GM21737 (cell line): Measurements from ENCODE around the gene TAL2.

ENCODE experiments used
- ATAC-seq: cut with Tn5 transposase; IDR thresholded peaks from one replicate; pipeline ENCODE4 v1.9.1; 2021; ENCODE audit warnings: mild to moderate bottlenecking, moderate library complexity; ENCODE audit not compliant: unreplicated experiment

The TAL2 gene

GRCh38 chr9:105662184-105663104, at the start of gene TAL2:
Gene TAL2 (plus strand): TSS chr9:105662457. CDS start chr9:105662497, 40 bp downstream.
- ATAC-seq, result peak; percentile 78

DNA sequence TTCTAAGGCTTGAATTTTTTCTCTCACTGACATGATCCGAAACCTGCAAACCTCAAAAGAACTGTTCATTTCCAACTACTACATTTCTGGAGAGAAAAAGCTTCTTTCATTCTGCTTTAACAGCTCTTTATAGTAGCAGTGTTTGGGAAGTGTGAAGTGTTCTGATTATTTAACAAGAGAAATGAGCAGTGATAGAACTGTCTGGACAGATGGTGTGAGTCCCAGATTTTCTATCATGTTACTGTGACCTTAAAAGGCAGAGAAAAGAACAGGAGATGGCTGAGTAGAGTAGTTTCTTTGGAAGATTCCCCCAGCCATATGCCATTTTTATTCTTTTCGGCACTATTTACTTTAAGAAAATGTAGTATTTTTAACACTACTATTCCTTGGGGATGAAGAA, 41.3 kb upstream of the TAL2 start:
- ATAC-seq, result no peak

- ATAC-seq, result no peak
These were observed 37.2 kb upstream of the TAL2 start for GRCh38 chr9:105625088-105625487.

GRCh38 chr9:105632807-105633206, 29.4 kb upstream of the TAL2 start:
- ATAC-seq, result no peak

GRCh38 chr9:105633411-105633810, 28.8 kb upstream of the TAL2 start:
- no peak for ATAC-seq

GRCh38 chr9:105636331-105636730, 25.9 kb upstream of the TAL2 start:
- ATAC-seq, result no peak

GRCh38 chr9:105637787-105638395, 24.4 kb upstream of the TAL2 start:
- no peak for ATAC-seq

DNA sequence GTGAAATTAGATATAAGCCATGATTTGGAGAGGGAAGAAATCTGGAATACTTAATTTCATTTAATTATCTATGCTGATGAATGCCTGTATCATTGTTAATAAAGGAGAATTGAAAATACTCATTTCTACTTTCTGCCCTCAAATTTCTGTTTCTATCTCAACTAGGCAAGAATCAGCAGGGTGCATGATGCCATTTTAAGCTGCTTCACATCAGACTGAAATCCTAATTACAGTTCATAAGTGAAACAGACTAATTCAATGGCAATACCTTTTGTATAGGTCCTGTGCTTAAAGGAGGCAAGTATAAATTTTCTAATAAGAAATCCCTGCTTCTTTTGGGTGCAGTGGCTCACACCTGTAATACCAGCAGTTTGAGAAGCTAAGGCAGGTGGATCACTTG, 22.3 kb upstream of the TAL2 start:
- no peak for ATAC-seq

GRCh38 chr9:105643795-105644194, 18.5 kb upstream of the TAL2 start:
- ATAC-seq, result no peak

GRCh38 chr9:105646879-105647594, 15.2 kb upstream of the TAL2 start:
- no peak for ATAC-seq

GRCh38 chr9:105647595-105648349, 14.5 kb upstream of the TAL2 start:
- no peak for ATAC-seq

DNA sequence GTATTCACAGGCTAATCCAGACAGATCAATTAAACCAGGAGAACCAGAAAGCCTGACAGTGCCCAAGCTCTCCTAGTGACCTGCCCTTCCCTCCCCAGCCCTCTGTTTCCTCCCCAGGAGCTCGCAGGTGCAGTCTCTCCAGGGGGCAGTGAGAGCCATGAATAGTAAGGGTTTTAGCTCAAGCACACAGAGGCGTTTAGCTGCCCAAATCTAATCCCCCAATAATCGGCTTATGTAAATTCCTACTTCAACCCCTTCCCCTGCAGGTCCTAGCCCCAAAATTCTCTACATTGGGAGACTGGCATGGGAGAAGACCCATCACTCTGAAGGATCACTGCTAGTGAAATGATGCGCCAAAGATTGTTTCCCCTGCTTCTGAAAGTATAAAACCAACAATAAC, 10.5 kb upstream of the TAL2 start:
- no peak for ATAC-seq

DNA sequence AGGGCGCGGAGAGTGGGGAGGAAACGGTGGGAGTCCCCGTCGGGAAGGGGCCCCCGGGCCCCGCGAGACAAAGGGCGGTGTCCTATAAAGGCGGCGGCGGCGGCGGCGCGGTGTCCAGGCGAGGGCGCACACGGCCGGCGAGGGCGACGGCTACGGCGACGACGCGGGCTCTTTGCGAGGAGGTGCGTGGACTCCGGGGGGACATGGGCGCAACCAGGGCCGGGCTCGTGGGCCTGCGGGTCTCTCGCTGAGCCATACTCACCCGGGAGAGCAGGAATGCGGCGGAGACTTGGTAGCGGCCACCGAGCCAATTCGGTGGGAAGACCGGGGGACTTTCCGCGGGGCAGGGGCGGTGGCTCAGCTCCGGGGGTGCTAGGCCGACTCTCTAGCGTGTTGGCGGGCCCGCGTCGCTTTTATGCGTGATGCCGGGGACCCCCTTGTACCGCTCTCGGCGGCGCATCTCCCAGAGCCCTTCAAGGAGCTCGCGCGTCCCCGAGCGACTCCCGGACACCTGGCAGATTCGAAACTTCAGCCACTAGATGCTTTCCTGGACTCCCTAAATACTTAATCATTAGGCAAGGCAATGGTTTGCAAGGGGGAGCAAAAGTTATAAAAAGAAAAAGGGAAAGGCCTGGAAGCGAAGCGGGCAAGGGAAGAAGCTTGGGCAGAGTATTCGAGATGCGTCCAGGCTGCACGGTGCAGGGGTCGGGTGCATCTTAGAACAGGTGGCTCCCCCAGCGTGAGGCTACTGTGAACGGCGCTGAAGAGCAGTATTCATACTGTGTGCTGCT, 5.9 kb upstream of the TAL2 start:
- peak; percentile 63 for ATAC-seq

DNA sequence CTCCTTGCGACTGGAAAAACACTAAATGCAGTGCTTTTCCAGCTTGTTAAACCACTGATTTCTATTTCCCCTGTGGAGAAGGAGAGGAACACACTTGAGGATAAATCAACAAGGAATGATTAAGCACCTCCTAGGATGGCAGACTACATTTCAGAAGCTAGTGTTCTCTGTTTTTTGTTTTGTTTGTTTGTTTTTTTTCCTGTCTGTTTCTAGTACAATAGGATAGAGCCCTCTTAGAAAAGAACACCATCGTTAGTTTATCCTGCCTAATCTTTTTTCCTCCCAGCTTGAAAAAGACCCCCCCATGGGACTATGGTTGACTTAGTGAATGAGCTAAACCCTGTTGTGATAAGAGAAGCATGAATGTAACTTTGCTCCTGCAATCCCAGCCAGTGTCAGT, 3.9 kb upstream of the TAL2 start:
- ATAC-seq, result no peak

DNA sequence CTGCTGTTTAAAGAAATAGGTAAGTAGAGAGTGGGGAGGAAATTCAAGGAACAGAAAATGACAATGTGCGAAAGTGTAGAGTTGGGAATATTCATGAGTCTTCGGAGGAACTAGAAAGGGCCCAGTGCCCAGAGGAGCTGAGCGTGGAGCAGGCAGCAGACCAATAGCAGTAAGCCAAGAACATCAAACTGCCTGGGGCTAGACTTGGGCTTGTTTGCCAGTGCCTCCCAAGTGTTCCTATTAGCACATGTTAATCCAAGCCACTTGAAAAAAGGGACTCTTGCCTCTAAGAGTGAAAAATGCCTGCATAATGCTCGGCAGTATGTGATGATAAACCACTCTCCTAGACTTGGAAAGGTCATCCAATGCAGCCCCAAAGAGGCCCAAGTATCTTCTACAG, 1.2 kb upstream of the TAL2 start:
- no peak for ATAC-seq

GRCh38 chr9:105663914-105664313, 1.7 kb downstream of the TAL2 start:
- no peak for ATAC-seq

GRCh38 chr9:105667867-105668266, 5.6 kb downstream of the TAL2 start:
- no peak for ATAC-seq

GRCh38 chr9:105670315-105670714, 8.1 kb downstream of the TAL2 start:
- ATAC-seq, result no peak

DNA sequence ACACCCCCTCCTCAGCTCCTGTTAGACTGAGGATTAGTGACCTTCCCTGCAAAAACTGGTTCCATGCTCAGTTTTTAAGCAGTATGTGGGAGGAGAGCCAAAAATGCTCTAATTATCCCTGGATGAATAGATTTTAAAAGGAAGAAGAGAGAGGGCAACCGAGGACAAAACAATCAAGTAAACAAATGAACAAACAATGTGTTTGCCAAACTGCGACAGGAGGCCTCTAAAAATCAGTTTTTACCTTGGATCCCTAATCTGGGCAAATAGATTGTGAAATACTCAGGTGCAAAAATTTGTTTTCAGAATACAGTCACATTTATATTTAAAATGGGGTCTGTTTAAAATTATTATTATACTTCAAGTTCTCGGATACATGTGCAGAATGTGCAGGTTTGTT, 8.5 kb downstream of the TAL2 start:
- no peak for ATAC-seq

DNA sequence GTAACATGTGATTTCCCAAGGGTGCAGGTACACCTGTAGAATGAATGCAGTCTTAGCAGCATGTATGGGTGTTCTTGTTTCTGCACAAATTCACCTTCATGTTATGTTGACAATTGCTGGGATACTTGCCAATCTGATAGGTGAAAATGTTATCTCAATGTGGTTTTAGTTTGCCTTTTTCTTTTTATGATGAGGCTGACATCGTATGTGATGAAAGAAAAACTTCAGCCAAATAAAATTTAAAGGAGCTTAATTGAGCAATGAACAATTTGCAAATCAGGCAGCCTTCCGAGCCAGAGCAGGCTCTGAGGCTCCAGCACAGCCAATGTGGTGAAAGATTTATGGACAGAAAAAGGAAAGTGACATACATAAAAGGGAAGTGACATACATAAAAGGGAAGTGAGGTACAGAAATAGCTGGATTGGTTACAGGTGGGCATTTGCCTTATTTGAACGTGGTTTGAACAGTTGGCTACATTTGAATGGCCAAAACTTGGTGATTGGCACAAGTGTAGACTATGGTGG, 10.5 kb downstream of the TAL2 start:
- no peak for ATAC-seq
